Measurements from ENCODE around the gene STXBP4.

- no peak for TF ChIP-seq EZH2 (IDR thresholded peaks at IDR 0.05; ENCODE audit: borderline replicate concordance, low read length)
- TF ChIP-seq CTCF (IDR thresholded peaks at IDR 0.05; ENCODE audit: low read length), result no peak
These were observed 20.2 kb upstream of the STXBP4 start for GRCh38 chr17:54948380-54948779.

Data from OCI-LY1 (cell line).